SK-N-SH (cell line): ENCODE results near the gene NF2.

Source experiments
- CHD2 ChIP-seq: fragments of 150-350 bp; IDR thresholded peaks from 2 replicates; pipeline ENCODE4 v1.6.1; 2018; ENCODE audit warnings: low read length; ENCODE audit not compliant: partially characterized antibody
- ELF1 ChIP-seq: IDR thresholded peaks from 2 replicates; pipeline ENCODE4 v1.4.0; 2012
- EP300 ChIP-seq, 2 experiments: IDR thresholded peaks; 2 replicates each; pipeline versions ENCODE4 v1.4.0 to v1.6.1; 2012; ENCODE audit warnings: borderline replicate concordance in 1 of 2, low read depth in 1 of 2, low read length in 1 of 2
- GABPA ChIP-seq: IDR thresholded peaks from 2 replicates; pipeline ENCODE4 v1.4.0; 2012; ENCODE audit warnings: low read depth, mild to moderate bottlenecking
- MAX ChIP-seq: IDR thresholded peaks from 2 replicates; pipeline ENCODE4 v1.4.0; 2012; ENCODE audit warnings: low read depth
- POLR2AphosphoS5 ChIP-seq: IDR thresholded peaks from 2 replicates; pipeline ENCODE4 v1.6.1; 2012; ENCODE audit warnings: low read depth, low read length
- SIN3A ChIP-seq: IDR thresholded peaks from 2 replicates; pipeline ENCODE4 v1.6.1; 2012; ENCODE audit warnings: low read depth, mild to moderate bottlenecking, low read length, moderate library complexity, borderline replicate concordance
- TCF12 ChIP-seq: IDR thresholded peaks from 2 replicates; pipeline ENCODE4 v1.4.0; 2012
- YY1 ChIP-seq: IDR thresholded peaks from 2 replicates; pipeline ENCODE4 v1.4.0; 2012; ENCODE audit warnings: low read depth, mild to moderate bottlenecking
- TF ChIP-seq, protein P1 (sequence below): fragments of 200-600 bp; sonication (generic); IDR thresholded peaks from 2 replicates; pipeline ENCODE4 v1.6.1; 2017; ENCODE audit warnings: antibody characterized with exemption, mild to moderate bottlenecking, moderate library complexity
- TF ChIP-seq, protein P2 (sequence below): IDR thresholded peaks from 2 replicates; pipeline ENCODE4 v1.6.1; 2012; ENCODE audit warnings: mild to moderate bottlenecking, low read depth, low read length, moderate library complexity

DNA sequence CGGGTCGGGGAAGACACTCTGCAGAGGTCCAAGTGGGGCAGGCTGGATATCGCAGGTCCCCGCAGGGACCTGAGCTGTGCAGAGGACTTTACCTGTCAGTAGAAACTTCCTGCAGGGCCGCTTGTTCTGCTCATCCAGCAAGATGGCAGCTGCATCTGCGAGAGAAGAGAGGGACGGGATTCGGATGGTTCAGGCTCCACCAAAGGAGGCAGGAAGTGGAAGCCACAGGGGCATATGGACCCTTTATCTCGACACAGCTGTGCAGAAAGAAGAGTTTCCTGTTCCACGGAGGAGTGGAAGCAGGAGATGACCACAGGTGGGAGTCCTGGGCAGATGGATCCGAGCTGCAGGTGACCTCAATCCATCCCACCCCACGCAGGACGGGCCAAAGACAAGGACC is 138.9 kb downstream of the NF2 start:
- TF ChIP-seq, protein P1, sequence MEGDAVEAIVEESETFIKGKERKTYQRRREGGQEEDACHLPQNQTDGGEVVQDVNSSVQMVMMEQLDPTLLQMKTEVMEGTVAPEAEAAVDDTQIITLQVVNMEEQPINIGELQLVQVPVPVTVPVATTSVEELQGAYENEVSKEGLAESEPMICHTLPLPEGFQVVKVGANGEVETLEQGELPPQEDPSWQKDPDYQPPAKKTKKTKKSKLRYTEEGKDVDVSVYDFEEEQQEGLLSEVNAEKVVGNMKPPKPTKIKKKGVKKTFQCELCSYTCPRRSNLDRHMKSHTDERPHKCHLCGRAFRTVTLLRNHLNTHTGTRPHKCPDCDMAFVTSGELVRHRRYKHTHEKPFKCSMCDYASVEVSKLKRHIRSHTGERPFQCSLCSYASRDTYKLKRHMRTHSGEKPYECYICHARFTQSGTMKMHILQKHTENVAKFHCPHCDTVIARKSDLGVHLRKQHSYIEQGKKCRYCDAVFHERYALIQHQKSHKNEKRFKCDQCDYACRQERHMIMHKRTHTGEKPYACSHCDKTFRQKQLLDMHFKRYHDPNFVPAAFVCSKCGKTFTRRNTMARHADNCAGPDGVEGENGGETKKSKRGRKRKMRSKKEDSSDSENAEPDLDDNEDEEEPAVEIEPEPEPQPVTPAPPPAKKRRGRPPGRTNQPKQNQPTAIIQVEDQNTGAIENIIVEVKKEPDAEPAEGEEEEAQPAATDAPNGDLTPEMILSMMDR = no peak
- TF ChIP-seq GABPA (no peak), YY1 (no peak), SIN3A (no peak), POLR2AphosphoS5 (no peak), MAX (no peak), CHD2 (no peak), EP300 (IDR thresholded peaks at IDR 0.05; ENCODE audit: borderline replicate concordance in 1 of 2, low read depth in 1 of 2, low read length in 1 of 2) (no peak), TCF12 (no peak), ELF1 (no peak)
- TF ChIP-seq, protein P2, sequence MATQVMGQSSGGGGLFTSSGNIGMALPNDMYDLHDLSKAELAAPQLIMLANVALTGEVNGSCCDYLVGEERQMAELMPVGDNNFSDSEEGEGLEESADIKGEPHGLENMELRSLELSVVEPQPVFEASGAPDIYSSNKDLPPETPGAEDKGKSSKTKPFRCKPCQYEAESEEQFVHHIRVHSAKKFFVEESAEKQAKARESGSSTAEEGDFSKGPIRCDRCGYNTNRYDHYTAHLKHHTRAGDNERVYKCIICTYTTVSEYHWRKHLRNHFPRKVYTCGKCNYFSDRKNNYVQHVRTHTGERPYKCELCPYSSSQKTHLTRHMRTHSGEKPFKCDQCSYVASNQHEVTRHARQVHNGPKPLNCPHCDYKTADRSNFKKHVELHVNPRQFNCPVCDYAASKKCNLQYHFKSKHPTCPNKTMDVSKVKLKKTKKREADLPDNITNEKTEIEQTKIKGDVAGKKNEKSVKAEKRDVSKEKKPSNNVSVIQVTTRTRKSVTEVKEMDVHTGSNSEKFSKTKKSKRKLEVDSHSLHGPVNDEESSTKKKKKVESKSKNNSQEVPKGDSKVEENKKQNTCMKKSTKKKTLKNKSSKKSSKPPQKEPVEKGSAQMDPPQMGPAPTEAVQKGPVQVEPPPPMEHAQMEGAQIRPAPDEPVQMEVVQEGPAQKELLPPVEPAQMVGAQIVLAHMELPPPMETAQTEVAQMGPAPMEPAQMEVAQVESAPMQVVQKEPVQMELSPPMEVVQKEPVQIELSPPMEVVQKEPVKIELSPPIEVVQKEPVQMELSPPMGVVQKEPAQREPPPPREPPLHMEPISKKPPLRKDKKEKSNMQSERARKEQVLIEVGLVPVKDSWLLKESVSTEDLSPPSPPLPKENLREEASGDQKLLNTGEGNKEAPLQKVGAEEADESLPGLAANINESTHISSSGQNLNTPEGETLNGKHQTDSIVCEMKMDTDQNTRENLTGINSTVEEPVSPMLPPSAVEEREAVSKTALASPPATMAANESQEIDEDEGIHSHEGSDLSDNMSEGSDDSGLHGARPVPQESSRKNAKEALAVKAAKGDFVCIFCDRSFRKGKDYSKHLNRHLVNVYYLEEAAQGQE = no peak
